ENCODE data around the gene NDOR1.

DNA sequence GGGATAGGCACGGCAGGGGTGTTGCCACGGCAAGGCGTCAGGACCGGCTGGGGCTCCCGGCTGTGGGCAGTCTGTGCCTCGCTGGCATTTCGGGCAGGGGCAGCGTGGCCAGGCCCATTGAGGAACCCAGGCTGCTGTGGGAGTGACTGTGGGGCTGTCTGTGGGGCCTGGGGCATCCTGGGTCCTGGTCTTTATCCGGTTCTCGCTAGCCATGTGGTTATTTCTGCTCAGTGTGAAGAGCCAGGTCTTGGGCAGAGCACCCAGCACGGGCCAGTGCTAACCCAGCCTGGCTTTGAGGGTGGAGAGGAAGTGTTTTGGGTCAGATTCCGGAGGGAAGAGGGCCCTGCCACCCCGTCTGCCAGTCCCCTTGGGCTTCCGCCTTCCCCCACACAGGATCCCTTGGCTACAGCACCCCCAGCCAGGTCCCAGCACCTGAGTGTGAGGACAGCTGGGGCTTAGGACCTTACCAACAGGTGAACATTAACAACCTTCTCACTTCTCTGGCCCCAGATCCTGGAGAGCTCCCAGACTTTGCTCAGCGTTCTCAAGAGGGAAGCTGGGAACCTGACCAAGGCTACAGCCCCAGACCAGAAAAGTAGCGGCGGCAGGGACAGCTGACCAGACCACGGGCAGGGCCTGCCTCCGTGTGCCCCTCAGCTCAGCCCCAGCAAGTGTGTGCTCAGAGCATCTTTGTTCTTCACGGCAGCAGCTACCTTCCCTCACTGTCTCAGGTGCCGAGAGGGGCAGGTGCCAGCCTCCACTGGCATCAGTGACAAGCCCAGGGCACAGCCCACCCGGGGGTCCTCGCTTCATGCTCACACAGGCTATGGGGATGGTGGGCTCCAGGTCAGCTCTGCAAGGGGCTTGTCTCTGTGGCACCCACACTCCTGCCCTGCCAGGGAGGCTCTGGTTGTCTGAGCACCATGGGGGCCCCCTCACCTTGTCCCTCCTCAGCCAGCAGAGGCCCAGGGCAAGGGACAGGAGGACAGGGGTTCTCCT, 15.9 kb upstream of the NDOR1 start:
- no peak for TF ChIP-seq EZH2phosphoT487 (conservative IDR thresholded peaks at IDR 0.05; ENCODE audit: low read length)
- TF ChIP-seq CTCF (IDR thresholded peaks at IDR 0.05; ENCODE audit: insufficient read depth, low read length, poor library complexity, severe bottlenecking): peak; percentile 16

All from SU-DHL-6 (cell line).